NCI-H2107 treated with DMSO at 0.1 percent for 48 hours (cell line): ENCODE measurements around the gene HOXC9.
A peak's percentile ranks its signal among the peaks of the same experiment; 100 is the strongest.
"Not testable (repeated sequence)": the region's sequence is repeated elsewhere in the genome, so short reads cannot be mapped to it uniquely, and the experiment has no call there.

ENCODE experiments used
- DNase-seq: peaks from one replicate; lab custom pipeline; 2025; ENCODE audit not compliant: unreplicated experiment; lab: John Stamatoyannopoulos, UW

HOXC9 gene

GRCh38 chr12:54036620-54037359 is 36.8 kb downstream of the HOXC9 start:
- peak; percentile 79 for DNase-seq

- DNase-seq, result no peak
Observed at GRCh38 chr12:54037360-54038283, 37.7 kb downstream of the HOXC9 start.

GRCh38 chr12:54038284-54038870 is 38.4 kb downstream of the HOXC9 start:
- peak; percentile 35 for DNase-seq

GRCh38 chr12:54038871-54039414 is 39.0 kb downstream of the HOXC9 start:
- DNase-seq, result no peak

GRCh38 chr12:54039417-54040147 is 39.6 kb downstream of the HOXC9 start:
- DNase-seq, result no peak

GRCh38 chr12:54040148-54040494 is 40.2 kb downstream of the HOXC9 start:
- no peak for DNase-seq

- DNase-seq, result no peak
Observed at GRCh38 chr12:54040648-54041047, 40.7 kb downstream of the HOXC9 start.

GRCh38 chr12:54041097-54041690 is 41.2 kb downstream of the HOXC9 start:
- DNase-seq, result no peak

GRCh38 chr12:54042033-54042432 is 42.1 kb downstream of the HOXC9 start:
- not testable (repeated sequence) for DNase-seq

GRCh38 chr12:54042970-54043853 is 43.3 kb downstream of the HOXC9 start:
- no peak for DNase-seq

- no peak for DNase-seq
Observed at GRCh38 chr12:54044425-54045103, 44.6 kb downstream of the HOXC9 start.

GRCh38 chr12:54045401-54045800 is 45.4 kb downstream of the HOXC9 start:
- no peak for DNase-seq

- DNase-seq, result no peak
Observed at GRCh38 chr12:54045868-54046521, 46.0 kb downstream of the HOXC9 start.

- no peak for DNase-seq
Observed at GRCh38 chr12:54046809-54047159, 46.8 kb downstream of the HOXC9 start.

- no peak for DNase-seq
Observed at GRCh38 chr12:54047160-54047963, 47.4 kb downstream of the HOXC9 start.

GRCh38 chr12:54047964-54048303 is 48.0 kb downstream of the HOXC9 start:
- no peak for DNase-seq

- DNase-seq, result no peak
Observed at GRCh38 chr12:54048406-54049093, 48.6 kb downstream of the HOXC9 start.
